Kidney glomerular epithelial cell (primary cell): Measurements from ENCODE around the gene BCO2.

Source experiments
- DNase-seq: peaks from one replicate; lab custom pipeline; 2025; lab: John Stamatoyannopoulos, UW

Gene BCO2

GRCh38 chr11:112249871-112250610 is 74.7 kb downstream of the BCO2 start:
- DNase-seq: no peak

GRCh38 chr11:112253605-112254242 is 78.4 kb downstream of the BCO2 start:
- DNase-seq: no peak

DNA sequence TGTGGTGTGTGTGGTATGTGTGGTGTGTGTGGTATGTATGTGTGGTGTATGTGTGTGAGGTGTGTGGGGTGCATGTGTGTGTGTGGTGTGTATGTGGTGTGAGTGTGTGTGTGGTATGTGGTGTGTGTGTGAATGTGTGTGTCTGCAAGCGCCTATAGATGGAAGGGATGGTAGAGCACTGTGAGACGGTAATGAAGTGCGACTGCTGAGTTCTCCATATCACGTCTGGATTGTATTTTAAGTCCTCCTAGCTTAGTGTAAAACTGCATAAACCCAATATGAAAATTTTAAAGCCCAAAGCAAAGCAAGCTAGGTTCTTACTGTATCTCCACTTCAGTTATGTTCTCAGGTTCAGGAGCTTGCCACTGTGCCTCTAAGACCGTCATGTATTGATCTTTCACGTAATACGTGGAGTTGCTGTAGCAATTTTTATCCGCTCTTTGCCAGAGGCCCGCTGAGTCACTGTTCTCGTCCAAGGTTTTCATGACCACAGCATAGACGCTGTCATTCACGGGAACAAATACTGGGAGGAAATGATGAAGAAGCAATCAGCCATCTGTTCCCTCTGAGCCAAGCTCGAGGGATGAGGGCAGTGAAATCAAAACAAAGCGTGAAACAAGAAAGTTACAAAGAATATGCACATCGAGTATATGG is 79.9 kb downstream of the BCO2 start:
- no peak for DNase-seq

GRCh38 chr11:112260490-112260889 is 85.2 kb downstream of the BCO2 start, which contains the start of gene PLET1:
Gene PLET1 (minus strand): TSS chr11:112260860. CDS start chr11:112260589, 271 bp downstream.
- DNase-seq: no peak

- no peak for DNase-seq
Measured at GRCh38 chr11:112265659-112266409, 90.5 kb downstream of the BCO2 start.

DNA sequence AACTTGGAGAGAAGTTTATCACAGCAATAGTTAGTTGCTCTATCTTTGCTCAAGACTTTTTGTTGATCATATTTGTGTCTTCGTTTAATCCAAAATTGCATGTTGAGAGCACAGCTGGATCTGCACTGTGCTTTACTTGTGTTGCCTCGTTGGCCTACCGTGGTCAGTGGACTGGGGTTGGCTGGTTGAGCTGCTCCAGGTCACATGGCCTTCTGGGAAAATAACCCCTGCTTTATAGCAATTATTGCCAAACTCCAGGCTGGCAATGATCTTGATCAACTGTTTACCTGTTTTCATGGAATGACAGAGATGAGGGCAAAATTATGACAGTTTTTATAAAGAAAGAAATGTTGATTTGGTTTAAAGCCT is 91.1 kb downstream of the BCO2 start:
- DNase-seq: no peak

- DNase-seq: no peak
Measured at GRCh38 chr11:112267188-112267591, 91.9 kb downstream of the BCO2 start.

GRCh38 chr11:112268406-112268805 is 93.1 kb downstream of the BCO2 start:
- DNase-seq: no peak
